Measurements from ENCODE around the gene EPM2A. TPM values are rescaled to one million over a fixed set of nuclear protein-coding genes. Genes with fewer than 3 reads are reported as not detected.

EPM2A gene
- total RNA-seq: 10 to 100 TPM in 1 of 4 donors, 1 to 10 TPM in 3; 8.1 to 18.9 (median 9.2) TPM

- peak; percentile 66 to 90 (median 89) for DNase-seq
- Histone ChIP-seq H3K27ac (peak within 1 kb of the TSS; percentile 92 to 95 (median 94)), H3K4me3 (peak within 1 kb of the TSS; percentile 64 to 86 (median 70)), H3K36me3 (no peaks in the 10 kb centered on the region), H3K4me1 (peaks cover 0 to 5% (median 0%) of the 10 kb centered on the region in 4 donors), H3K9me3 (no peaks in the 10 kb centered on the region), H3K27me3 (no peaks in the 10 kb centered on the region)
- TF ChIP-seq POLR2A (IDR thresholded peaks at IDR 0.05) (peak; percentile 38 to 75), CTCF (IDR thresholded peaks at IDR 0.05) (peak in 2 of 6 experiments; percentile 24 to 27)
Observed at GRCh38 chr6:145735356-145736165, at the start of gene EPM2A. Gene EPM2A (minus strand): TSS chr6:145735520. CDS start chr6:145735498, 22 bp downstream.

GRCh38 chr6:145784683-145785082 is 49.4 kb upstream of the EPM2A start:
- H3K4me1 ChIP-seq: no peaks in the 10 kb centered on the region
- DNase-seq: no peak
- H3K36me3 ChIP-seq: no peaks in the 10 kb centered on the region
- H3K27me3 ChIP-seq: no peaks in the 10 kb centered on the region
- TF ChIP-seq CTCF (IDR thresholded peaks at IDR 0.05): no peak
- TF ChIP-seq POLR2A (IDR thresholded peaks at IDR 0.05): no peak
- no peaks in the 10 kb centered on the region for H3K9me3 ChIP-seq
- H3K4me3 ChIP-seq: no peak overlapping the region
- H3K27ac ChIP-seq: no peak overlapping the region

- H3K36me3 ChIP-seq: no peaks in the 10 kb centered on the region
- H3K4me3 ChIP-seq: no peak overlapping the region
- TF ChIP-seq CTCF (IDR thresholded peaks at IDR 0.05) (no peak), POLR2A (IDR thresholded peaks at IDR 0.05) (no peak)
- H3K27ac ChIP-seq: no peak overlapping the region
- no peaks in the 10 kb centered on the region for H3K4me1 ChIP-seq
- H3K9me3 ChIP-seq: no peaks in the 10 kb centered on the region
- DNase-seq: no peak
- H3K27me3 ChIP-seq: no peaks in the 10 kb centered on the region
Observed at GRCh38 chr6:145783796-145784195, 48.5 kb upstream of the EPM2A start.

- TF ChIP-seq CTCF (IDR thresholded peaks at IDR 0.05) (no peak), POLR2A (IDR thresholded peaks at IDR 0.05) (no peak)
- no peak overlapping the region for H3K4me3 ChIP-seq
- DNase-seq: no peak
- H3K4me1 ChIP-seq: no peaks in the 10 kb centered on the region
- H3K9me3 ChIP-seq: no peaks in the 10 kb centered on the region
- no peaks in the 10 kb centered on the region for H3K27me3 ChIP-seq
- H3K36me3 ChIP-seq: no peaks in the 10 kb centered on the region
- H3K27ac ChIP-seq: no peak overlapping the region
Observed at GRCh38 chr6:145772846-145773245, 37.5 kb upstream of the EPM2A start.

GRCh38 chr6:145765449-145765848 is 30.1 kb upstream of the EPM2A start:
- no peak for TF ChIP-seq POLR2A (IDR thresholded peaks at IDR 0.05)
- no peak for TF ChIP-seq CTCF (IDR thresholded peaks at IDR 0.05)
- Histone ChIP-seq H3K9me3 (no peaks in the 10 kb centered on the region), H3K36me3 (no peaks in the 10 kb centered on the region), H3K4me1 (no peaks in the 10 kb centered on the region), H3K4me3 (no peak overlapping the region), H3K27ac (no peak overlapping the region), H3K27me3 (no peaks in the 10 kb centered on the region)
- no peak for DNase-seq
